ENCODE results near the gene CTSE.
"Not testable (repeated sequence)": the region's sequence is repeated elsewhere in the genome, so short reads cannot be mapped to it uniquely, and the experiment has no call there.

The CTSE gene

GRCh38 chr1:206055069-206055625, 31.5 kb upstream of the CTSE start:
- Histone ChIP-seq H3K9me3 (ENCODE audit: severe bottlenecking) (peaks cover 10% of the 10 kb centered on the region), H3K27me3 (ENCODE audit: insufficient read depth, low read depth, severe bottlenecking) (peaks cover 41% of the 10 kb centered on the region)
- H3K4me3 ChIP-seq (ENCODE audit: low read depth, low read length); DNase-seq; H3K27ac ChIP-seq; H3K36me3 ChIP-seq: not testable (repeated sequence)

- not testable (repeated sequence) for H3K4me3 ChIP-seq (ENCODE audit: low read depth, low read length); H3K27ac ChIP-seq
- peaks cover 10% of the 10 kb centered on the region for H3K9me3 ChIP-seq (ENCODE audit: severe bottlenecking)
Measured at GRCh38 chr1:206053616-206054015, 29.9 kb upstream of the CTSE start.

GRCh38 chr1:206052919-206053610, 29.4 kb upstream of the CTSE start, which contains the start of gene RHEX:
RHEX (plus strand) TSS chr1:206053173; CDS start chr1:206097829, 44,656 bp downstream.
- Histone ChIP-seq H3K9me3 (ENCODE audit: severe bottlenecking) (peaks cover 10% of the 10 kb centered on the region), H3K27me3 (ENCODE audit: insufficient read depth, low read depth, severe bottlenecking) (peaks cover 52% of the 10 kb centered on the region)
- not testable (repeated sequence) for H3K4me3 ChIP-seq (ENCODE audit: low read depth, low read length); H3K27ac ChIP-seq; DNase-seq; H3K36me3 ChIP-seq

More at GRCh38 chr1:206053616-206054015, 29.9 kb upstream of the CTSE start:
- H3K27me3 ChIP-seq (ENCODE audit: insufficient read depth, low read depth, severe bottlenecking), result peaks cover 46% of the 10 kb centered on the region
- DNase-seq, H3K36me3 ChIP-seq: not testable (repeated sequence)

- Histone ChIP-seq H3K27me3 (ENCODE audit: insufficient read depth, low read depth, severe bottlenecking) (peaks cover 59% of the 10 kb centered on the region), H3K9me3 (ENCODE audit: severe bottlenecking) (peaks cover 10% of the 10 kb centered on the region)
- not testable (repeated sequence) for H3K4me3 ChIP-seq (ENCODE audit: low read depth, low read length); DNase-seq; H3K27ac ChIP-seq; H3K36me3 ChIP-seq
Measured at GRCh38 chr1:206052231-206052865, 28.7 kb upstream of the CTSE start.

GRCh38 chr1:206050655-206051235, 27.1 kb upstream of the CTSE start:
- no peak for DNase-seq

GRCh38 chr1:206049919-206050600, 26.4 kb upstream of the CTSE start:
- peaks cover 10% of the 10 kb centered on the region for H3K9me3 ChIP-seq (ENCODE audit: severe bottlenecking)
- H3K36me3 ChIP-seq, result no peaks in the 10 kb centered on the region
- no peak overlapping the region for H3K27ac ChIP-seq
- H3K27me3 ChIP-seq (ENCODE audit: insufficient read depth, low read depth, severe bottlenecking), result peaks cover 60% of the 10 kb centered on the region
- no peak for TF ChIP-seq CTCF (IDR thresholded peaks at IDR 0.05; ENCODE audit: low read depth, low read length)
- no peak overlapping the region for H3K4me3 ChIP-seq (ENCODE audit: low read depth, low read length)
- no peak for DNase-seq

More at GRCh38 chr1:206050655-206051235, 27.1 kb upstream of the CTSE start:
- Histone ChIP-seq H3K9me3 (ENCODE audit: severe bottlenecking) (peaks cover 10% of the 10 kb centered on the region), H3K27me3 (ENCODE audit: insufficient read depth, low read depth, severe bottlenecking) (peaks cover 60% of the 10 kb centered on the region), H3K27ac (no peak overlapping the region), H3K4me3 (ENCODE audit: low read depth, low read length) (no peak overlapping the region), H3K36me3 (no peaks in the 10 kb centered on the region)
- TF ChIP-seq CTCF (IDR thresholded peaks at IDR 0.05; ENCODE audit: low read depth, low read length), result no peak

- Histone ChIP-seq H3K27ac (no peak overlapping the region), H3K27me3 (ENCODE audit: insufficient read depth, low read depth, severe bottlenecking) (peaks cover 60% of the 10 kb centered on the region), H3K36me3 (no peaks in the 10 kb centered on the region), H3K9me3 (ENCODE audit: severe bottlenecking) (peaks cover 10% of the 10 kb centered on the region), H3K4me3 (ENCODE audit: low read depth, low read length) (no peak overlapping the region)
- no peak for TF ChIP-seq CTCF (IDR thresholded peaks at IDR 0.05; ENCODE audit: low read depth, low read length)
- DNase-seq, result no peak
Measured at GRCh38 chr1:206049293-206049692, 25.6 kb upstream of the CTSE start.

Data from WERI-Rb-1 (cell line).